Measurements from ENCODE around the gene DENND4A. TPM values are rescaled to one million over a fixed set of nuclear protein-coding genes. Genes with fewer than 3 reads are reported as not detected.

The DENND4A gene
- total RNA-seq, 6 donors from 2014 or later: 20.9 to 66.4 (median 30.8) TPM

GRCh38 chr15:65651831-65652749, 140.0 kb downstream of the DENND4A start:
- ATAC-seq (ENCODE audit: low FRiP score in 2 of 2): no peak

GRCh38 chr15:65651042-65651322, 141.1 kb downstream of the DENND4A start:
- H3K27me3 ChIP-seq: no peaks in the 10 kb centered on the region
- ATAC-seq (ENCODE audit: low FRiP score in 2 of 2) (no peak), DNase-seq (no peak)
- TF ChIP-seq POLR2A (IDR thresholded peaks at IDR 0.05) (no peak), POLR2AphosphoS5 (IDR thresholded peaks at IDR 0.05) (no peak), EP300 (IDR thresholded peaks at IDR 0.05) (no peak)
- TF ChIP-seq, protein P1, sequence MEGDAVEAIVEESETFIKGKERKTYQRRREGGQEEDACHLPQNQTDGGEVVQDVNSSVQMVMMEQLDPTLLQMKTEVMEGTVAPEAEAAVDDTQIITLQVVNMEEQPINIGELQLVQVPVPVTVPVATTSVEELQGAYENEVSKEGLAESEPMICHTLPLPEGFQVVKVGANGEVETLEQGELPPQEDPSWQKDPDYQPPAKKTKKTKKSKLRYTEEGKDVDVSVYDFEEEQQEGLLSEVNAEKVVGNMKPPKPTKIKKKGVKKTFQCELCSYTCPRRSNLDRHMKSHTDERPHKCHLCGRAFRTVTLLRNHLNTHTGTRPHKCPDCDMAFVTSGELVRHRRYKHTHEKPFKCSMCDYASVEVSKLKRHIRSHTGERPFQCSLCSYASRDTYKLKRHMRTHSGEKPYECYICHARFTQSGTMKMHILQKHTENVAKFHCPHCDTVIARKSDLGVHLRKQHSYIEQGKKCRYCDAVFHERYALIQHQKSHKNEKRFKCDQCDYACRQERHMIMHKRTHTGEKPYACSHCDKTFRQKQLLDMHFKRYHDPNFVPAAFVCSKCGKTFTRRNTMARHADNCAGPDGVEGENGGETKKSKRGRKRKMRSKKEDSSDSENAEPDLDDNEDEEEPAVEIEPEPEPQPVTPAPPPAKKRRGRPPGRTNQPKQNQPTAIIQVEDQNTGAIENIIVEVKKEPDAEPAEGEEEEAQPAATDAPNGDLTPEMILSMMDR (IDR thresholded peaks at IDR 0.05): no peak
- no peak overlapping the region for H3K27ac ChIP-seq
- 89 to 100% methylated on average over 1 of the region's 1 CpG for WGBS, 2 donors
- H3K4me3 ChIP-seq: no peak overlapping the region
- peaks cover 0 to 3% (median 0%) of the 10 kb centered on the region in 4 donors for H3K4me1 ChIP-seq
- H3K9me3 ChIP-seq: no peaks in the 10 kb centered on the region
- H3K36me3 ChIP-seq: peaks cover 0 to 23% (median 6%) of the 10 kb centered on the region in 4 donors

More at GRCh38 chr15:65651831-65652749, 140.0 kb downstream of the DENND4A start:
- Histone ChIP-seq H3K4me3 (no peak overlapping the region), H3K9me3 (no peaks in the 10 kb centered on the region), H3K27ac (no peak overlapping the region), H3K36me3 (peaks cover 0 to 34% (median 7%) of the 10 kb centered on the region in 4 donors), H3K4me1 (peaks cover 0 to 3% (median 0%) of the 10 kb centered on the region in 4 donors), H3K27me3 (no peaks in the 10 kb centered on the region)
- DNase-seq: no peak
- TF ChIP-seq, protein P1 (IDR thresholded peaks at IDR 0.05): no peak
- no peak for TF ChIP-seq POLR2AphosphoS5 (IDR thresholded peaks at IDR 0.05)
- TF ChIP-seq POLR2A (IDR thresholded peaks at IDR 0.05): no peak
- TF ChIP-seq EP300 (IDR thresholded peaks at IDR 0.05): no peak
- 76 to 78% methylated on average over 9 to 11 of the region's 11 CpGs for WGBS, 2 donors

DNA sequence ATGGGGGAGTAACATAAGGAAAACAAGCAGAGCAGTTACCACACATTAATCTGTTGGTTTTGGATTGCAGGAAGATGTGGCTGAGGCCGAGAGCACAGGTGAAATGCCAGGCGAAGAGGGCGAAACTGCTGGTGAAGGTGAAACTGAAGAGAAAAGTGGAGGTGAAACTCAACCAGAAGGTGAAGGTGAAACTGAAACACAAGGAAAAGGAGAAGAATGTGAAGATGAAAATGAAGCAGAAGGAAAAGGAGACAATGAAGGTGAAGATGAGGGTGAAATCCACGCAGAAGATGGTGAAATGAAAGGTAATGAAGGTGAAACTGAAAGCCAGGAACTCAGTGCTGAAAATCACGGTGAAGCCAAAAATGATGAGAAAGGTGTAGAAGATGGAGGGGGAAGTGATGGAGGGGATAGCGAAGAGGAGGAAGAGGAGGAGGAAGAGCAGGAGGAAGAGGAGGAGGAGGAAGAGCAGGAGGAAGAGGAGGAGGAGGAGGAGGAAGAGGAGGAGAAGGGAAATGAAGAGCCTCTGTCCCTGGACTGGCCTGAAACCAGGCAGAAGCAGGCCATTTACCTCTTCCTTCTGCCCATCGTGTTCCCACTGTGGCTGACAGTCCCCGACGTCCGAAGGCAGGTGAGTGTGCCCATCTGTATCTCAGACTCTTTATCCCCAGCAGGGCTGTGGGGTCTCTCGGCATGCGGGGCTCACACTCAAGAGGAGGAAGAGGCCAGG, 141.6 kb downstream of the DENND4A start:
- Histone ChIP-seq H3K27me3 (no peaks in the 10 kb centered on the region), H3K4me3 (no peak overlapping the region), H3K36me3 (peaks cover 0 to 18% (median 4%) of the 10 kb centered on the region in 4 donors), H3K27ac (no peak overlapping the region), H3K9me3 (no peaks in the 10 kb centered on the region), H3K4me1 (peaks cover 0 to 3% (median 0%) of the 10 kb centered on the region in 4 donors)
- no peak for TF ChIP-seq POLR2A (IDR thresholded peaks at IDR 0.05)
- TF ChIP-seq POLR2AphosphoS5 (IDR thresholded peaks at IDR 0.05): no peak
- TF ChIP-seq EP300 (IDR thresholded peaks at IDR 0.05): no peak
- TF ChIP-seq, protein P1 (IDR thresholded peaks at IDR 0.05): no peak
- 91 to 92% methylated on average over 12 of the region's 12 CpGs for WGBS, 2 donors
- no peak for DNase-seq
- ATAC-seq (ENCODE audit: low FRiP score in 2 of 2): no peak

GRCh38 chr15:65646486-65646885, 145.6 kb downstream of the DENND4A start:
- Histone ChIP-seq H3K4me1 (peaks cover 0 to 10% (median 5%) of the 10 kb centered on the region in 4 donors), H3K27ac (no peak overlapping the region), H3K4me3 (no peak overlapping the region), H3K36me3 (peaks cover 0 to 4% (median 0%) of the 10 kb centered on the region in 4 donors), H3K27me3 (no peaks in the 10 kb centered on the region), H3K9me3 (no peaks in the 10 kb centered on the region)
- TF ChIP-seq POLR2A (IDR thresholded peaks at IDR 0.05): no peak
- no peak for TF ChIP-seq EP300 (IDR thresholded peaks at IDR 0.05)
- no peak for TF ChIP-seq POLR2AphosphoS5 (IDR thresholded peaks at IDR 0.05)
- TF ChIP-seq, protein P1 (IDR thresholded peaks at IDR 0.05): no peak
- ATAC-seq (ENCODE audit: low FRiP score in 2 of 2): no peak
- 93 to 96% methylated on average over 4 of the region's 4 CpGs for WGBS, 2 donors
- DNase-seq: no peak
